Fibroblast of lung (primary cell): ENCODE measurements around the gene LRMDA. TPM values are rescaled to one million over a fixed set of nuclear protein-coding genes. Genes with fewer than 3 reads are reported as not detected.

Source experiments
- DNase-seq, 2 donors: peaks; one replicate each; pipeline versions ENCODE4 v3.0.0 to v3.0.0-alpha.2; 2010; ENCODE audit warnings: low read depth in 2 of 2
- H2AFZ ChIP-seq: 2 replicates; pipeline ENCODE4 v1.5.1; 2012; ENCODE audit warnings: low read length, control low read depth, inconsistent platforms
- H3K27ac ChIP-seq: 2 replicates; pipeline ENCODE4 v1.5.1; 2011; ENCODE audit warnings: low read length, control low read depth; ENCODE audit not compliant: insufficient read depth
- H3K27me3 ChIP-seq: 2 replicates; pipeline ENCODE4 v1.5.1; 2011; ENCODE audit warnings: mild to moderate bottlenecking, low read length; ENCODE audit not compliant: control insufficient read depth, insufficient read depth
- H3K36me3 ChIP-seq: 2 replicates; pipeline ENCODE4 v1.5.1; 2011; ENCODE audit warnings: low read length; ENCODE audit not compliant: control insufficient read depth, insufficient read depth
- H3K4me1 ChIP-seq: 2 replicates; pipeline ENCODE4 v1.5.1; 2011; ENCODE audit warnings: low read length; ENCODE audit not compliant: control insufficient read depth, insufficient read depth; ENCODE audit errors: extremely low read depth
- H3K4me2 ChIP-seq: 2 replicates; pipeline ENCODE4 v1.5.1; 2011; ENCODE audit warnings: low read length, control low read depth; ENCODE audit not compliant: insufficient read depth; ENCODE audit errors: extremely low read depth
- H3K4me3 ChIP-seq, 4 experiments: fragments of 200-600 bp in 1 of 4; sonication (generic) in 1 of 4; replicated peaks in 1 of 4; 2 replicates each; pipeline ENCODE4 v1.5.1; 2011 to 2016; ENCODE audit warnings: low read length in 4 of 4, low read depth in 3 of 4, mild to moderate bottlenecking in 3 of 4, control low read depth in 2 of 4, inconsistent platforms in 1 of 4, mixed read lengths in 1 of 4; ENCODE audit not compliant: insufficient read depth in 1 of 4; ENCODE audit errors: control extremely low read depth in 1 of 4
- H3K79me2 ChIP-seq: 2 replicates; pipeline ENCODE4 v1.5.1; 2012; ENCODE audit warnings: mild to moderate bottlenecking, low read length, inconsistent platforms; ENCODE audit not compliant: control insufficient read depth, insufficient read depth
- H3K9ac ChIP-seq: 2 replicates; pipeline ENCODE4 v1.5.1; 2011; ENCODE audit warnings: mild to moderate bottlenecking, low read length, control low read depth; ENCODE audit not compliant: insufficient read depth
- H3K9me3 ChIP-seq: 2 replicates; pipeline ENCODE4 v1.5.1; 2012; ENCODE audit warnings: low read depth, low read length; ENCODE audit not compliant: control insufficient read depth, insufficient read depth
- H4K20me1 ChIP-seq: 2 replicates; pipeline ENCODE4 v1.5.1; 2011; ENCODE audit warnings: low read length; ENCODE audit not compliant: control insufficient read depth, insufficient read depth; ENCODE audit errors: extremely low read depth
- CTCF ChIP-seq, 2 donors: IDR thresholded peaks in 1 of 2; conservative IDR thresholded peaks in 1 of 2; 1 replicate in 1 of 2; 2 replicates in 1 of 2; pipeline ENCODE4 v1.5.1; 2011 to 2012; ENCODE audit warnings: low read length in 2 of 2, control low read depth in 1 of 2, inconsistent platforms in 1 of 2, low read depth in 1 of 2, mild to moderate bottlenecking in 1 of 2
- EZH2 ChIP-seq: IDR thresholded peaks from 2 replicates; pipeline ENCODE4 v1.5.1; 2012; ENCODE audit warnings: low read length, control low read depth, mild to moderate bottlenecking; ENCODE audit errors: missing control alignments
- polyA plus RNA-seq, 2 donors: library from polyadenylated mRNA; depleted of rRNA in 1 of 2; stranded (reverse) in 1 of 2; unstranded in 1 of 2; fragments of >200 nt; gene quantifications; 2 replicates each; pipeline ENCODE4 v1.2.1, GENCODE V29; 2011 to 2012; ENCODE audit warnings: missing spikeins in 1 of 2
- total RNA-seq: library from RNA; depleted of rRNA; stranded (reverse); fragments of >200 nt; gene quantifications from 2 replicates; pipeline ENCODE4 v1.2.1, GENCODE V29; 2014

LRMDA gene
- total and polyA plus RNA-seq, 2 donors (not counting 1 experiment from before 2014, with no cell fraction given), result 1.7 to 2.0 TPM

GRCh38 chr10:76338187-76338586, 906.8 kb downstream of the LRMDA start:
- TF ChIP-seq CTCF (conservative IDR thresholded peaks at IDR 0.05 in 1 of 2, IDR thresholded peaks at IDR 0.05 in 1 of 2; ENCODE audit: low read depth in 1 of 2, low read length in 2 of 2), result no peak
- no peak for TF ChIP-seq EZH2
- no peaks in the 10 kb centered on the region for H4K20me1 ChIP-seq
- DNase-seq, result no peak
- no peak overlapping the region for H3K4me3 ChIP-seq
- H3K9ac ChIP-seq, result no peak overlapping the region
- H3K79me2 ChIP-seq, result no peaks in the 10 kb centered on the region
- no peak overlapping the region for H3K27ac ChIP-seq
- H3K9me3 ChIP-seq, result no peaks in the 10 kb centered on the region
- no peaks in the 10 kb centered on the region for H3K27me3 ChIP-seq
- H3K36me3 ChIP-seq, result no peaks in the 10 kb centered on the region
- no peak overlapping the region for H3K4me2 ChIP-seq
- H3K4me1 ChIP-seq, result peaks cover 4% of the 10 kb centered on the region
- H2AFZ ChIP-seq, result no peak overlapping the region

GRCh38 chr10:76341740-76342139, 910.3 kb downstream of the LRMDA start:
- no peak overlapping the region for H3K4me2 ChIP-seq
- DNase-seq, result no peak
- H3K4me3 ChIP-seq, result no peak overlapping the region
- no peaks in the 10 kb centered on the region for H3K36me3 ChIP-seq
- H3K27ac ChIP-seq, result no peak overlapping the region
- H3K27me3 ChIP-seq, result no peaks in the 10 kb centered on the region
- no peaks in the 10 kb centered on the region for H3K9me3 ChIP-seq
- H2AFZ ChIP-seq, result no peak overlapping the region
- TF ChIP-seq EZH2 (no peak), CTCF (conservative IDR thresholded peaks at IDR 0.05 in 1 of 2, IDR thresholded peaks at IDR 0.05 in 1 of 2; ENCODE audit: low read depth in 1 of 2, low read length in 2 of 2) (no peak)
- H3K4me1 ChIP-seq, result peaks cover 4% of the 10 kb centered on the region
- no peaks in the 10 kb centered on the region for H4K20me1 ChIP-seq
- no peaks in the 10 kb centered on the region for H3K79me2 ChIP-seq
- H3K9ac ChIP-seq, result no peak overlapping the region

- no peak overlapping the region for H3K9ac ChIP-seq
- TF ChIP-seq CTCF (conservative IDR thresholded peaks at IDR 0.05 in 1 of 2, IDR thresholded peaks at IDR 0.05 in 1 of 2; ENCODE audit: low read depth in 1 of 2, low read length in 2 of 2) (no peak), EZH2 (no peak)
These were observed 911.6 kb downstream of the LRMDA start for GRCh38 chr10:76342996-76343395.

More at GRCh38 chr10:76342996-76343395, 911.6 kb downstream of the LRMDA start:
- H3K36me3 ChIP-seq, result no peaks in the 10 kb centered on the region
- no peak overlapping the region for H3K27ac ChIP-seq
- H3K9me3 ChIP-seq, result no peaks in the 10 kb centered on the region
- H3K4me1 ChIP-seq, result no peaks in the 10 kb centered on the region
- H3K4me2 ChIP-seq, result no peak overlapping the region
- no peak for DNase-seq
- H2AFZ ChIP-seq, result no peak overlapping the region
- H3K27me3 ChIP-seq, result no peaks in the 10 kb centered on the region
- H3K79me2 ChIP-seq, result no peaks in the 10 kb centered on the region
- H4K20me1 ChIP-seq, result no peaks in the 10 kb centered on the region
- H3K4me3 ChIP-seq, result no peak overlapping the region
